Activated CD4-positive, alpha-beta T cell treated with anti-CD3 and anti-CD28 coated beads, Interleukin-2, amount 50 U/mL, for 48 hours (primary cell): ENCODE data around the gene ZMAT5.

Experiments used
- DNase-seq, 2 experiments: peaks; one replicate each; pipeline ENCODE4 v3.0.0-alpha.2; 2020

Gene ZMAT5

GRCh38 chr22:29726512-29727130 is 40.2 kb downstream of the ZMAT5 start:
- DNase-seq, result no peak

- no peak for DNase-seq
Measured at GRCh38 chr22:29726106-29726505, 40.7 kb downstream of the ZMAT5 start.

GRCh38 chr22:29724843-29725242 is 42.0 kb downstream of the ZMAT5 start:
- DNase-seq, result no peak

- no peak for DNase-seq
Measured at GRCh38 chr22:29723766-29724165, 43.0 kb downstream of the ZMAT5 start.

GRCh38 chr22:29722587-29722986 is 44.2 kb downstream of the ZMAT5 start:
- DNase-seq, result no peak

- DNase-seq, result no peak
Measured at GRCh38 chr22:29722151-29722550, 44.7 kb downstream of the ZMAT5 start.

- no peak for DNase-seq
Measured at GRCh38 chr22:29720811-29721323, 45.9 kb downstream of the ZMAT5 start.

- no peak for DNase-seq
Measured at GRCh38 chr22:29719899-29720645, 46.7 kb downstream of the ZMAT5 start, which contains the start of gene CABP7. CABP7 (plus strand) TSS chr22:29720003; CDS start chr22:29720425, 422 bp downstream.

- no peak for DNase-seq
Measured at GRCh38 chr22:29718949-29719898, 47.6 kb downstream of the ZMAT5 start.

GRCh38 chr22:29717789-29718188 is 49.0 kb downstream of the ZMAT5 start:
- DNase-seq, result no peak

GRCh38 chr22:29716814-29717545 is 49.8 kb downstream of the ZMAT5 start:
- peak; percentile 24 to 38 for DNase-seq

- no peak for DNase-seq
Measured at GRCh38 chr22:29715705-29716104, 51.1 kb downstream of the ZMAT5 start.

GRCh38 chr22:29715240-29715639 is 51.6 kb downstream of the ZMAT5 start:
- DNase-seq, result no peak

GRCh38 chr22:29713156-29713727 is 53.6 kb downstream of the ZMAT5 start:
- no peak for DNase-seq

GRCh38 chr22:29712119-29712518 is 54.7 kb downstream of the ZMAT5 start:
- DNase-seq, result no peak

GRCh38 chr22:29710922-29711593 is 55.7 kb downstream of the ZMAT5 start:
- no peak for DNase-seq

GRCh38 chr22:29710193-29710592 is 56.6 kb downstream of the ZMAT5 start:
- no peak for DNase-seq

- no peak for DNase-seq
Measured at GRCh38 chr22:29707471-29707870, 59.3 kb downstream of the ZMAT5 start.

GRCh38 chr22:29707010-29707409 is 59.8 kb downstream of the ZMAT5 start:
- no peak for DNase-seq

GRCh38 chr22:29706486-29706885 is 60.3 kb downstream of the ZMAT5 start:
- DNase-seq, result no peak

GRCh38 chr22:29705651-29706050 is 61.2 kb downstream of the ZMAT5 start:
- no peak for DNase-seq
